Stomach (tissue), 9 donors: ENCODE data around the gene PEMT. TPM values are rescaled to one million over a fixed set of nuclear protein-coding genes. Genes with fewer than 3 reads are reported as not detected.
A peak's percentile ranks its signal among the peaks of the same experiment; 100 is the strongest.

Experiments
- DNase-seq, 2 donors: peaks; one replicate each; pipeline versions ENCODE4 v3.0.0 to v3.0.0-alpha.2; 2013 to 2019
- H3K27ac ChIP-seq, 5 donors: fragments of 200-600 bp in 4 of 5; sonication (generic) in 4 of 5; one replicate each; pipeline ENCODE4 v1.5.1; 2013 to 2019; ENCODE audit warnings: mild to moderate bottlenecking in 1 of 5, moderate library complexity in 1 of 5
- H3K27me3 ChIP-seq, 3 donors: fragments of 200-600 bp; sonication (generic); one replicate each; pipeline ENCODE4 v1.5.1; 2017 to 2019; ENCODE audit warnings: mixed run types in 1 of 3
- H3K36me3 ChIP-seq, 4 donors: fragments of 200-600 bp; sonication (generic); 1 replicate in 3 of 4; 2 replicates in 1 of 4; pipeline ENCODE4 v1.5.1; 2016 to 2019
- H3K4me1 ChIP-seq, 4 donors: fragments of 200-600 bp; sonication (generic); one replicate each; pipeline ENCODE4 v1.5.1; 2016 to 2019
- H3K4me3 ChIP-seq, 4 donors: fragments of 200-600 bp; sonication (generic) in 3 of 4; one replicate each; pipeline ENCODE4 v1.5.1; 2016 to 2019; ENCODE audit warnings: mild to moderate bottlenecking in 1 of 4
- H3K9me3 ChIP-seq, 4 donors: fragments of 200-600 bp; sonication (generic); one replicate each; pipeline ENCODE4 v1.5.1; 2016 to 2019
- CTCF ChIP-seq, 7 experiments: fragments of 450-650 bp in 4 of 7; fragments of 200-600 bp in 3 of 7; sonication (generic) in 3 of 7; IDR thresholded peaks; one replicate each; pipeline ENCODE4 v1.5.1; 2016 to 2019; ENCODE audit warnings: antibody characterized with exemption in 7 of 7, control low read depth in 2 of 7, mild to moderate bottlenecking in 1 of 7
- EP300 ChIP-seq: sonication (generic); formaldehyde crosslinking; IDR thresholded peaks from one replicate; pipeline ENCODE4 v1.6.1; 2017; ENCODE audit warnings: antibody characterized with exemption
- POLR2A ChIP-seq, 4 donors: fragments of 450-650 bp; IDR thresholded peaks; one replicate each; pipeline ENCODE4 v1.6.1; 2016; ENCODE audit warnings: antibody characterized with exemption in 4 of 4, control low read depth in 2 of 4, mild to moderate bottlenecking in 1 of 4, moderate library complexity in 1 of 4
- POLR2AphosphoS5 ChIP-seq, 3 donors: sonication (generic); formaldehyde crosslinking; IDR thresholded peaks; one replicate each; pipeline ENCODE4 v1.6.1; 2016; ENCODE audit warnings: antibody characterized with exemption in 3 of 3
- WGBS, 5 donors: extraction: QIAGEN DNeasy Blood & Tissue Kit in 3 of 5; methylation state at CpG; one replicate each; pipeline versions ENCODE4 v1.1.5 to v1.1.7; 2013 to 2018; 5-methylcytosine and 5-hydroxymethylcytosine counted together
- intact Hi-C: fragments of 100-400 bp; cut with DNase I; formaldehyde crosslinking; loops from one replicate; pipeline ENCODE4 v1.15.1; 2023; ENCODE audit warnings: low total_unique reads
- polyA plus RNA-seq, 3 donors: library from polyadenylated mRNA; stranded (reverse); fragments of 200-250 nt; gene quantifications; one replicate each; pipeline ENCODE4 v1.2.3, GENCODE V29; 2013
- total RNA-seq, 5 donors: library from RNA; depleted of rRNA; stranded (reverse); fragments of >200 nt; gene quantifications; one replicate each; pipeline versions ENCODE4 v1.1.0 to v1.2.3, GENCODE V29; 2014 to 2016
- donor health status: healthy with polysubstance abuse.
- donor health status: Bipolar disorder and iron deficiency.
- donor health status: healthy.

PEMT gene
- total and polyA plus RNA-seq, 8 donors, result 7.0 to 44.6 (median 27.0) TPM

- TF ChIP-seq CTCF (IDR thresholded peaks at IDR 0.05), result no peak
- no peak for TF ChIP-seq POLR2A (IDR thresholded peaks at IDR 0.05)
- TF ChIP-seq EP300, result no peak
- no peak for TF ChIP-seq POLR2AphosphoS5 (IDR thresholded peaks at IDR 0.05)
- peak overlapping the region; percentile 79 to 92 (median 87) for H3K27ac ChIP-seq
- WGBS, 5 donors, result 88 to 93% (median 89%) methylated on average over 10 of the region's 10 CpGs
- intact Hi-C loops, result no loop called here
- no peak for DNase-seq
- no peak overlapping the region for H3K4me3 ChIP-seq
- peaks cover 32 to 71% (median 45%) of the 10 kb centered on the region in 4 donors for H3K4me1 ChIP-seq
- H3K9me3 ChIP-seq, result no peaks in the 10 kb centered on the region
- no peaks in the 10 kb centered on the region for H3K36me3 ChIP-seq
- no peaks in the 10 kb centered on the region for H3K27me3 ChIP-seq
Observed at GRCh38 chr17:17560167-17560566, 31.3 kb downstream of the PEMT start.

GRCh38 chr17:17559164-17559563 lies 32.3 kb downstream of the PEMT start:
- Histone ChIP-seq H3K27ac (peak overlapping the region in 3 of 5 donors; percentile 87 to 92 (median 91)), H3K4me3 (no peak overlapping the region), H3K9me3 (no peaks in the 10 kb centered on the region), H3K36me3 (no peaks in the 10 kb centered on the region), H3K4me1 (peaks cover 26 to 61% (median 36%) of the 10 kb centered on the region in 4 donors), H3K27me3 (no peaks in the 10 kb centered on the region)
- no peak for DNase-seq
- intact Hi-C loops, result no loop called here
- TF ChIP-seq EP300 (no peak), CTCF (IDR thresholded peaks at IDR 0.05) (no peak), POLR2A (IDR thresholded peaks at IDR 0.05) (no peak), POLR2AphosphoS5 (IDR thresholded peaks at IDR 0.05) (no peak)
- 84 to 89% (median 87%) methylated on average over 7 to 8 of the region's 8 CpGs for WGBS, 5 donors

- H3K36me3 ChIP-seq, result no peaks in the 10 kb centered on the region
- WGBS, 5 donors, result 58 to 83% (median 79%) methylated on average over 8 of the region's 8 CpGs
Observed at GRCh38 chr17:17558431-17558830, 33.1 kb downstream of the PEMT start.

GRCh38 chr17:17557796-17558195 lies 33.7 kb downstream of the PEMT start:
- Histone ChIP-seq H3K9me3 (no peaks in the 10 kb centered on the region), H3K27ac (peak overlapping the region; percentile 25 to 50 (median 33)), H3K27me3 (no peaks in the 10 kb centered on the region), H3K36me3 (no peaks in the 10 kb centered on the region), H3K4me3 (no peak overlapping the region), H3K4me1 (peaks cover 16 to 47% (median 22%) of the 10 kb centered on the region in 4 donors)
- DNase-seq, result peak in 1 of 2 donors; percentile 77
- intact Hi-C loops, result no loop called here
- 38 to 74% (median 62%) methylated on average over 7 to 9 of the region's 9 CpGs for WGBS, 5 donors
- TF ChIP-seq POLR2AphosphoS5 (IDR thresholded peaks at IDR 0.05) (no peak), EP300 (no peak), POLR2A (IDR thresholded peaks at IDR 0.05) (no peak), CTCF (IDR thresholded peaks at IDR 0.05) (no peak)

More at GRCh38 chr17:17558431-17558830, 33.1 kb downstream of the PEMT start:
- Histone ChIP-seq H3K4me1 (peaks cover 19 to 53% (median 29%) of the 10 kb centered on the region in 4 donors), H3K4me3 (no peak overlapping the region), H3K9me3 (no peaks in the 10 kb centered on the region), H3K27me3 (no peaks in the 10 kb centered on the region), H3K27ac (peak overlapping the region in 2 of 5 donors; percentile 87 to 92)
- TF ChIP-seq POLR2A (IDR thresholded peaks at IDR 0.05) (no peak), EP300 (no peak)
- intact Hi-C loops, result no loop called here
- no peak for DNase-seq

GRCh38 chr17:17556671-17557070 lies 34.8 kb downstream of the PEMT start:
- intact Hi-C loops, result no loop called here
- no peak overlapping the region for H3K27ac ChIP-seq
- H3K4me1 ChIP-seq, result peaks cover 6 to 37% (median 14%) of the 10 kb centered on the region in 4 donors
- no peaks in the 10 kb centered on the region for H3K27me3 ChIP-seq
- H3K36me3 ChIP-seq, result no peaks in the 10 kb centered on the region
- no peak for DNase-seq
- H3K4me3 ChIP-seq, result no peak overlapping the region
- TF ChIP-seq POLR2AphosphoS5 (IDR thresholded peaks at IDR 0.05) (no peak), POLR2A (IDR thresholded peaks at IDR 0.05) (no peak), CTCF (IDR thresholded peaks at IDR 0.05) (no peak), EP300 (no peak)
- 90 to 100% (median 94%) methylated on average over 4 of the region's 4 CpGs for WGBS, 5 donors
- H3K9me3 ChIP-seq, result no peaks in the 10 kb centered on the region
